Measurements from ENCODE around the gene MAPK7. TPM values are rescaled to one million over a fixed set of nuclear protein-coding genes. Genes with fewer than 3 reads are reported as not detected.

MAPK7 gene
- polyA plus RNA-seq, 2 of the 4 experiments (the other 2 are of a cell fraction), result 7.2 to 25.8 TPM

DNA sequence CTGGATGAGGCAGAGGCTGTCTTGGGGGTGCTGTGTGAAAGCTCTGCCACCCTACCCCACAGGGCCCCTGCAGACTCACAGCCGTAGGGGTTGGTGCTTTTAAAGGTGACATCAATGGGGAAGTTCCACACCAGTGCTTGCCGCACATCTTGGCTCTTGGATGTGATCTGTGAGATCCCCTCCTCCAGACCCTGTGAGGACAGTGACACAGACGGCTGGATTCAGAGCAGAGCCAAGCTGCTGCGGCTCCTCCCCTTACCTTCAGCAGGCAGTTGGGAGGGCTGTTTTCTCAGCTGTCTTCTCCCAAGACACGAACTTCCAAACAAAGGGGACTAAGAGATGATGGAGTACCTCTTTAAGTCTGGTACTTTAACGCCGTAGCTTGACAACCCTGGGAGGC lies 20.5 kb upstream of the MAPK7 start:
- TF ChIP-seq RARB (CRISPR knock-in tag; IDR thresholded peaks at IDR 0.05), result no peak
- no peak for TF ChIP-seq CHD2 (IDR thresholded peaks at IDR 0.05; ENCODE audit: low read length, partially characterized antibody)
- TF ChIP-seq TFCP2L1 (CRISPR knock-in tag; IDR thresholded peaks at IDR 0.05), result no peak
- TF ChIP-seq HDAC2 (IDR thresholded peaks at IDR 0.05), result no peak
- TF ChIP-seq CBX2 (IDR thresholded peaks at IDR 0.05; ENCODE audit: borderline replicate concordance, low read depth), result no peak
- no peak for TF ChIP-seq CHD4 (IDR thresholded peaks at IDR 0.05; ENCODE audit: borderline replicate concordance)
- TF ChIP-seq RCOR1 (IDR thresholded peaks at IDR 0.05; ENCODE audit: low read depth, low read length), result no peak
- TF ChIP-seq ZNF302 (CRISPR knock-in tag; IDR thresholded peaks at IDR 0.05), result no peak
- TF ChIP-seq, protein P1, sequence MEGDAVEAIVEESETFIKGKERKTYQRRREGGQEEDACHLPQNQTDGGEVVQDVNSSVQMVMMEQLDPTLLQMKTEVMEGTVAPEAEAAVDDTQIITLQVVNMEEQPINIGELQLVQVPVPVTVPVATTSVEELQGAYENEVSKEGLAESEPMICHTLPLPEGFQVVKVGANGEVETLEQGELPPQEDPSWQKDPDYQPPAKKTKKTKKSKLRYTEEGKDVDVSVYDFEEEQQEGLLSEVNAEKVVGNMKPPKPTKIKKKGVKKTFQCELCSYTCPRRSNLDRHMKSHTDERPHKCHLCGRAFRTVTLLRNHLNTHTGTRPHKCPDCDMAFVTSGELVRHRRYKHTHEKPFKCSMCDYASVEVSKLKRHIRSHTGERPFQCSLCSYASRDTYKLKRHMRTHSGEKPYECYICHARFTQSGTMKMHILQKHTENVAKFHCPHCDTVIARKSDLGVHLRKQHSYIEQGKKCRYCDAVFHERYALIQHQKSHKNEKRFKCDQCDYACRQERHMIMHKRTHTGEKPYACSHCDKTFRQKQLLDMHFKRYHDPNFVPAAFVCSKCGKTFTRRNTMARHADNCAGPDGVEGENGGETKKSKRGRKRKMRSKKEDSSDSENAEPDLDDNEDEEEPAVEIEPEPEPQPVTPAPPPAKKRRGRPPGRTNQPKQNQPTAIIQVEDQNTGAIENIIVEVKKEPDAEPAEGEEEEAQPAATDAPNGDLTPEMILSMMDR (IDR thresholded peaks at IDR 0.05), result no peak
- no peak for TF ChIP-seq ZSCAN20 (CRISPR knock-in tag; IDR thresholded peaks at IDR 0.05)
- TF ChIP-seq FOXS1 (CRISPR knock-in tag; IDR thresholded peaks at IDR 0.05), result no peak
- TF ChIP-seq EHMT2 (IDR thresholded peaks at IDR 0.05; ENCODE audit: low read depth), result no peak
- TF ChIP-seq HEYL (CRISPR knock-in tag; IDR thresholded peaks at IDR 0.05), result no peak
- no peak for TF ChIP-seq KDM5A (IDR thresholded peaks at IDR 0.05)
- TF ChIP-seq BHLHE40 (IDR thresholded peaks at IDR 0.05; ENCODE audit: low read depth, low read length), result no peak
- no peak for TF ChIP-seq HOXA7 (CRISPR knock-in tag; IDR thresholded peaks at IDR 0.05)
- TF ChIP-seq, protein P2, sequence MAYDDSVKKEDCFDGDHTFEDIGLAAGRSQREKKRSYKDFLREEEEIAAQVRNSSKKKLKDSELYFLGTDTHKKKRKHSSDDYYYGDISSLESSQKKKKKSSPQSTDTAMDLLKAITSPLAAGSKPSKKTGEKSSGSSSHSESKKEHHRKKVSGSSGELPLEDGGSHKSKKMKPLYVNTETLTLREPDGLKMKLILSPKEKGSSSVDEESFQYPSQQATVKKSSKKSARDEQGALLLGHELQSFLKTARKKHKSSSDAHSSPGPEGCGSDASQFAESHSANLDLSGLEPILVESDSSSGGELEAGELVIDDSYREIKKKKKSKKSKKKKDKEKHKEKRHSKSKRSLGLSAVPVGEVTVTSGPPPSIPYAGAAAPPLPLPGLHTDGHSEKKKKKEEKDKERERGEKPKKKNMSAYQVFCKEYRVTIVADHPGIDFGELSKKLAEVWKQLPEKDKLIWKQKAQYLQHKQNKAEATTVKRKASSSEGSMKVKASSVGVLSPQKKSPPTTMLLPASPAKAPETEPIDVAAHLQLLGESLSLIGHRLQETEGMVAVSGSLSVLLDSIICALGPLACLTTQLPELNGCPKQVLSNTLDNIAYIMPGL (CRISPR knock-in tag; IDR thresholded peaks at IDR 0.05; ENCODE audit: borderline replicate concordance), result no peak
- no peak for TF ChIP-seq MYC (IDR thresholded peaks at IDR 0.05; ENCODE audit: borderline replicate concordance, low read length)
- no peak for TF ChIP-seq GATA3 (IDR thresholded peaks at IDR 0.05; ENCODE audit: borderline replicate concordance)
- no peak for TF ChIP-seq HES2 (IDR thresholded peaks at IDR 0.05)
- H3K4me2 ChIP-seq, result no peak overlapping the region
- POLR2A ChIA-PET, result interaction anchor here (1.5 to 3.4 kb wide), 2 partner anchors 10 to 20 kb away, joined by 3 to 12 read pairs; partner anchors contain the start of gene MAPK7
- ATAC-seq (no peak), DNase-seq (ENCODE audit: low read depth in 1 of 2, low spot score in 1 of 2) (no peak), FAIRE-seq (no peak)
- CTCF ChIA-PET, result interaction anchor here (1.0 to 14.6 kb wide), 4 partner anchors 10 to 406 kb away, joined by 3 to 362 read pairs (median 4); no protein-coding TSS in a partner anchor
- H3K9me3 ChIP-seq, result no peaks in the 10 kb centered on the region
- no peak overlapping the region for H3K4me3 ChIP-seq
- no peak overlapping the region for H3K27ac ChIP-seq
- 85% methylated on average over 7 of the region's 7 CpGs for WGBS (ENCODE audit: missing lambda C conversion rate)
- H3K4me1 ChIP-seq, result peaks cover 22% of the 10 kb centered on the region

GRCh38 chr17:19359151-19359550 lies 19.1 kb upstream of the MAPK7 start:
- POLR2A ChIA-PET, result interaction anchor here (1.5 to 3.4 kb wide), 2 partner anchors 12 to 19 kb away, joined by 3 to 12 read pairs; partner anchors contain the start of gene MAPK7
- FAIRE-seq, result no peak

More at GRCh38 chr17:19359151-19359550, 19.1 kb upstream of the MAPK7 start:
- whole genome bisulfite sequencing (ENCODE audit: missing lambda C conversion rate), result 93% methylated on average over 7 of the region's 7 CpGs
- H3K4me3 ChIP-seq, result no peak overlapping the region
- no peak overlapping the region for H3K27ac ChIP-seq
- H3K9me3 ChIP-seq, result no peaks in the 10 kb centered on the region
- peaks cover 23% of the 10 kb centered on the region for H3K4me1 ChIP-seq
- CTCF ChIA-PET, result interaction anchor here (0.6 to 14.6 kb wide), 4 partner anchors 9 to 386 kb away, joined by 3 to 362 read pairs (median 4); no protein-coding TSS in a partner anchor
- TF ChIP-seq HOXA7 (CRISPR knock-in tag; IDR thresholded peaks at IDR 0.05), result no peak
- TF ChIP-seq ZC3H11A (IDR thresholded peaks at IDR 0.05), result no peak
- TF ChIP-seq RNF2 (IDR thresholded peaks at IDR 0.05; ENCODE audit: borderline replicate concordance, low read depth), result no peak
- TF ChIP-seq PHF8 (IDR thresholded peaks at IDR 0.05; ENCODE audit: borderline replicate concordance, low read depth), result no peak
- TF ChIP-seq, protein P1 (IDR thresholded peaks at IDR 0.05), result no peak
- no peak for TF ChIP-seq HEYL (CRISPR knock-in tag; IDR thresholded peaks at IDR 0.05)
- TF ChIP-seq, protein P3, sequence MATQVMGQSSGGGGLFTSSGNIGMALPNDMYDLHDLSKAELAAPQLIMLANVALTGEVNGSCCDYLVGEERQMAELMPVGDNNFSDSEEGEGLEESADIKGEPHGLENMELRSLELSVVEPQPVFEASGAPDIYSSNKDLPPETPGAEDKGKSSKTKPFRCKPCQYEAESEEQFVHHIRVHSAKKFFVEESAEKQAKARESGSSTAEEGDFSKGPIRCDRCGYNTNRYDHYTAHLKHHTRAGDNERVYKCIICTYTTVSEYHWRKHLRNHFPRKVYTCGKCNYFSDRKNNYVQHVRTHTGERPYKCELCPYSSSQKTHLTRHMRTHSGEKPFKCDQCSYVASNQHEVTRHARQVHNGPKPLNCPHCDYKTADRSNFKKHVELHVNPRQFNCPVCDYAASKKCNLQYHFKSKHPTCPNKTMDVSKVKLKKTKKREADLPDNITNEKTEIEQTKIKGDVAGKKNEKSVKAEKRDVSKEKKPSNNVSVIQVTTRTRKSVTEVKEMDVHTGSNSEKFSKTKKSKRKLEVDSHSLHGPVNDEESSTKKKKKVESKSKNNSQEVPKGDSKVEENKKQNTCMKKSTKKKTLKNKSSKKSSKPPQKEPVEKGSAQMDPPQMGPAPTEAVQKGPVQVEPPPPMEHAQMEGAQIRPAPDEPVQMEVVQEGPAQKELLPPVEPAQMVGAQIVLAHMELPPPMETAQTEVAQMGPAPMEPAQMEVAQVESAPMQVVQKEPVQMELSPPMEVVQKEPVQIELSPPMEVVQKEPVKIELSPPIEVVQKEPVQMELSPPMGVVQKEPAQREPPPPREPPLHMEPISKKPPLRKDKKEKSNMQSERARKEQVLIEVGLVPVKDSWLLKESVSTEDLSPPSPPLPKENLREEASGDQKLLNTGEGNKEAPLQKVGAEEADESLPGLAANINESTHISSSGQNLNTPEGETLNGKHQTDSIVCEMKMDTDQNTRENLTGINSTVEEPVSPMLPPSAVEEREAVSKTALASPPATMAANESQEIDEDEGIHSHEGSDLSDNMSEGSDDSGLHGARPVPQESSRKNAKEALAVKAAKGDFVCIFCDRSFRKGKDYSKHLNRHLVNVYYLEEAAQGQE (IDR thresholded peaks at IDR 0.05), result no peak
- no peak for TF ChIP-seq ESRRA (IDR thresholded peaks at IDR 0.05; ENCODE audit: borderline replicate concordance, low read length)
- TF ChIP-seq RFX5 (IDR thresholded peaks at IDR 0.05), result no peak
- DNase-seq (ENCODE audit: low read depth in 1 of 2, low spot score in 1 of 2), result no peak
- ATAC-seq, result no peak
- H3K4me2 ChIP-seq, result no peak overlapping the region
